ENCODE results near the gene AGAP2.
"Not testable (repeated sequence)": the region's sequence is repeated elsewhere in the genome, so short reads cannot be mapped to it uniquely, and the experiment has no call there.

Gene AGAP2

GRCh38 chr12:57722716-57723629 is 15.6 kb downstream of the AGAP2 start:
- no peak for DNase-seq (ENCODE audit: low spot score)

DNA sequence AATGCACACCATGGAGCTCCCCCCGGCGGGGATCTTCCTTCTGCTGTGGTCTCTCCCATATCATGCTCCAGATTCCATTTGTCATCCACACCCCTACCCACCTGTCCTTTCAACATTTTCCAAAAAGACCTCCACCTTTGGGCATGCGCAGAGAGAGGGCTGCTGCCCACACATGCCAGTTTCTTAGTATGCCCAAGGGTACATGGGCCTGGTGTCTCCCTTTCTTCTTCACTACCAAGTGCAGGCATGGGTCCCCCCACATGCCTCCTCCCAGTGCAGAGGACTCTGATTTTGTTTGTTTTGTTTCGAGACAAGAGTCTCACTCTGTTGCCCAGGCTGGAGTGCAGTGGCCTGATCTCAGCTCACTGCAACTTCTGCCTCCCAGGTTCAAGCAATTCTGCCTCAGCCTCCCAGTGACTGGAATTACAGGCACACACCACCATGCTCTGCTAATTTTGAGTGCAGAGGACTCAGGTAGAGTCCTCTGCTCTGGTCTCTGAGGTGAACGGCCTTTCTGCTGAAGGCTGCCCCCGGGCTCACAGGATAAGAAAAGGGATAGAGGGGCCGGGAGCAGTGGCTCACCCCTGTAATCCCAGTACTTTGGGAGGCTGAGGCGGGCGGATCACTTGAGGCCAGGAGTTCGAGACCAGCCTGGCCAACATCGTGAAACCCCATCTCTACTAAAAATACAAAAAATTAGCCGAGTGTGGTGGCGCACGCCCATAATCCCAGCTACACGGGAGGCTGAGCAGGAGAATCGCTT is 16.5 kb downstream of the AGAP2 start:
- DNase-seq (ENCODE audit: low spot score) = not testable (repeated sequence)

DNA sequence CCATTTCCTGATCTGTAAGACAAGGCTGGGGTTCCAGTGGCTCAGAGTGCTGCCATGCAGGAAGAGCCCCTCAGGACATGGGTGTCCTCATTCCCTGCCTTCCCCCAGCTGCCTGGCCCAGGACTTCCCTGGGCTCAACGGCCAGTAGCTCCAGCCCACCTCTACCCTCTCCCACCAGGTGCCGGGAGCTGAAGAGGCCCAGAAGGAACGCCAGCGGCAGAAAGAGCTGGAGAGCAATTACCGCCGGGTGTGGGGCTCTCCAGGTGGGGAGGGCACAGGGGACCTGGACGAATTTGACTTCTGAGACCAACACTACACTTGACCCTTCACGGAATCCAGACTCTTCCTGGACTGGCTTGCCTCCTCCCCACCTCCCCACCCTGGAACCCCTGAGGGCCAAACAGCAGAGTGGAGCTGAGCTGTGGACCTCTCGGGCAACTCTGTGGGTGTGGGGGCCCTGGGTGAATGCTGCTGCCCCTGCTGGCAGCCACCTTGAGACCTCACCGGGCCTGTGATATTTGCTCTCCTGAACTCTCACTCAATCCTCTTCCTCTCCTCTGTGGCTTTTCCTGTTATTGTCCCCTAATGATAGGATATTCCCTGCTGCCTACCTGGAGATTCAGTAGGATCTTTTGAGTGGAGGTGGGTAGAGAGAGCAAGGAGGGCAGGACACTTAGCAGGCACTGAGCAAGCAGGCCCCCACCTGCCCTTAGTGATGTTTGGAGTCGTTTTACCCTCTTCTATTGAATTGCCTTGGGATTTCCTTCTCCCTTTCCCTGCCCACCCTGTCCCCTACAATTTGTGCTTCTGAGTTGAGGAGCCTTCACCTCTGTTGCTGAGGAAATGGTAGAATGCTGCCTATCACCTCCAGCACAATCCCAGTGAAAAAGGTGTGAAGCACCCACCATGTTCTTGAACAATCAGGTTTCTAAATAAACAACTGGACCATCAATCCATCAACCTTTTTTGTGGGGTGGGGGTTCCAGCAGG is 17.6 kb downstream of the AGAP2 start:
- DNase-seq (ENCODE audit: low spot score) = no peak

DNA sequence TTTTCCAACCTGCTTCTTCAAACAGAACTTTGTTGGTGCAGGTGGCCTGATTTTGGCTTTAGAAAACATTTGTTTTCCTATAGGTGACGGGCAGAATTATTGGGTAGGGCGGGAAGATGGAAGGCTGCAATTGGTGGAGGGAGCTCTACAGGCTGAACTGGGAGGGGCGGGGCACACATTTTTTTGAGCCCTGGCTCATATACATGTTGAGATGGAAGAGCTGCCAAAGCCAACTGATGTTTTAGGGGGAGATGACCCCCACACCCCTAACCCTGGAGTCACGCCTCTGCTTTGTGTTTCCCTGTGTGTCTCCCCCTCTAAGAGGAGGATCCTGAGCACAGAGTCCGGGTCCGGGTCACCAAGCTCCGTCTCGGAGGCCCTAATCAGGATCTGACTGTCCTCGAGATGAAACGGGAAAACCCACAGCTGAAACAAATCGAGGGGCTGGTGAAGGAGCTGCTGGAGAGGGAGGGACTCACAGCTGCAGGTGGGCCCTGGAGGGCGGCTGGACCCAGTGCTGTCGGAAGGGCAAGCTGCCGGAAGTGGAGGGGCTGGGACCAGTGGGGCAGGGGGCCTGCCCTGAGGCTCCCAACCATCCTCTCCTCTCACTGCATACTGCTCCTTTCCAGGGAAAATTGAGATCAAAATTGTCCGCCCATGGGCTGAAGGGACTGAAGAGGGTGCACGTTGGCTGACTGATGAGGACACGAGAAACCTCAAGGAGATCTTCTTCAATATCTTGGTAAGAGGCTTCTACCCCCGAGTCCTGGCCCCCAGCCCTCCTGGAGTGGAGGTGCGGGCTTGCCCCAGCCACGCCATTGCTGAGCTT is 18.6 kb downstream of the AGAP2 start:
- DNase-seq (ENCODE audit: low spot score) = no peak

- DNase-seq (ENCODE audit: low spot score) = no peak
These were observed 19.7 kb downstream of the AGAP2 start for GRCh38 chr12:57718641-57719528.

- DNase-seq (ENCODE audit: low spot score) = no peak
These were observed 20.5 kb downstream of the AGAP2 start for GRCh38 chr12:57717846-57718640.

DNA sequence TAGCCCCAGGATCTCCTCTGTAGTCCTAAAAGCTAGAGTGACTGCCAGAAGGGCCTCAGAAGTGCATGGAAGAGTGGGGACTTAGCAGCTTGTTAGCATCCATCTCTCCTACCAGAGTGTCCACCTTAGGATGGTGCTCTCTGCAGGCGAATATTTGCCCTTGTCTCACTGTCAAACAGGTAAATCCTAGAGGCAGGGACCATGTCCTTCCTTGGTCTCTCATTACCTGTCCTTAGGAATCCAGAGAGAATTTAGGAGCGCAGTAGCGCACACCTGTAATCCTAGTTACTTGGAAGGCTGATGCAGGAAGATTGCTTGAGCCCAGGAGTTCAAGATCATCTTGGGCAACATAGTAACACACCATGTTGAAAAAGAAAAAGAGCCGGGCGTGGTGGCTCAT is 21.4 kb downstream of the AGAP2 start:
- DNase-seq (ENCODE audit: low spot score) = no peak

GRCh38 chr12:57716305-57716704 is 22.2 kb downstream of the AGAP2 start:
- DNase-seq (ENCODE audit: low spot score) = no peak

DNA sequence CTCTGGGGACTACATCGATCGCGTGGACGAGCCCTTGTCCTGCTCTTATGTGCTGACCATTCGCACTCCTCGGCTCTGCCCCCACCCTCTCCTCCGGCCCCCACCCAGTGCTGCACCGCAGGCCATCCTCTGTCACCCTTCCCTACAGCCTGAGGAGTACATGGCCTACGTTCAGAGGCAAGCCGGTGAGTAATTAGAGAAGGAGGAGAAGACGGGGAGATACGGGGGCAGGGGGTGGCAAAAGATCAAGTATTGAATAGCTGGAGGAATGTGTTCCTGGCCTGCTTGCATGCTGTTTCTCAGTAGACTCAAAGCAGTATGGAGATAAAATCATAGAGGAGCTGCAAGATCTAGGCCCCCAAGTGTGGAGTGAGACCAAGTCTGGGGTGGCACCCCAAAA is 22.8 kb downstream of the AGAP2 start:
- DNase-seq (ENCODE audit: low spot score) = no peak

DNA sequence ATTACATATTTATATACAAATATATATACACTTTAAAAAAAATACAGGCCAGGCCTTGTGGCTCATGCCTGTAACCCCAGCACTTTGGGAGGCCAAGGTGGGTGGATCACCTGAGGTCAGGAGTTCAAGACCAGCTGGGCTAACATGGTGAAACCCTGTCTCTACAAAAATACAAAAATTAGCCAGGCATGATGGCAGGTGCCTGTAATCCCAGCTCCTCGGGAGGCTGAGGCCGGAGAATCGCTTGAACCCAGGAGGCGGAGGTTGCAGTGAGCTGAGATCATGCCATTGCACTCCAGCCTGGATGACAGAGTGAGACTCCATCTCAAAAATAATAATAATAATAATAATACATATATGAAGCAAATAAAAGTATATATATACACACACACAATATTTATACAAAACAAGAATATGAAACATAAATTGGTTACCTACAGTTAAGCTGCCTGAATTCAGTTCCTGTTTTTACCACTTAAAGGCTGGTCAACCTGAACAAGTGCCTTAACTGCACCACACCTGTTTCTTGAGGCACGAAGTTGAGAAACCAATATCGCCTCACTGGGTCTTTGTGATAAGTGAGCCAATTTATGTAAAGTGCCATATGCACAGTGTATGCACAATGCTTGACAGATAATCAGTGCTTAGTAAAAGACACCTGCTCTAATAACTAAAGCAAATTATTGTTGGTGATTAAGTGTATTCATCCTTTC is 23.4 kb downstream of the AGAP2 start:
- not testable (repeated sequence) for DNase-seq (ENCODE audit: low spot score)

- DNase-seq (ENCODE audit: low spot score) = no peak
These were observed 25.3 kb downstream of the AGAP2 start for GRCh38 chr12:57713209-57713608.

DNA sequence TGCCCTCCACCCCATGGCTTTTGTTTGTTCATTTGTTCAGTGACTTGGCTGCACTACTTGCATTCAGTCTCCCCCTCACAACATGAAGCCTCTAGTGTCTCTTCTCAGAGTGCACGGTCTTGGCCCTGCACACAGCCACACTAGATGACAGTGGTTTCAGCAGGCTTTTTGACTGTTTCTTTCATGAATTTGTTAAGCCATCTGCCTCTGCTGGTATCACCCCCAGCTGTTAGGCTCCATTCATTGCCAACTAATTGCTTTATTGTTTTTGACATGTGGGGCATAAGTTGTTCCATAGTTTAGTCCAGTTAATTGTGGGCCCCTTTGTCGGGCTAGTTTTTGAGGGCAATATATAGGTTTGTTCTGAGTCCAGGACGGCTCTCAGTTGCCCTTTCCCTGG is 25.8 kb downstream of the AGAP2 start:
- no peak for DNase-seq (ENCODE audit: low spot score)

GRCh38 chr12:57708296-57708695 is 30.2 kb downstream of the AGAP2 start:
- no peak for DNase-seq (ENCODE audit: low spot score)

DNA sequence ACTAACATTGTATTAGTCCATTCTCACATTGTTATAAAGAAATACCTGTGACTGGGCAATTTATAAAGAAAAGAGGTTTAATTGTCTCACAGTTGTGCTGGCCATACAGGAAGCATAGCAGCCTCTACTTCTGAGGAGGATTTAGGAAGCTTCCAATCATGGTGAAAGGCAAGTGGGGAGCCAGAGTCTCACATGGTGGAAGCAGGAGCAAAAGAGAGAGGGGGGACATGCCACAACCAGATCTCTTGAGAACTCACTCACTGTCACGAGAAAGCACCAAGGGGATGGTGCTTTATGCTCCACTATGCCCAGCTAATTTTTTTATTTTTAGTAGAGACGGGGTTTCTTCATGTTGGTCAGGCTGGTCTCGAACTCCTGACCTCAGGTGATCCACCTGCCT is 31.3 kb downstream of the AGAP2 start:
- no peak for DNase-seq (ENCODE audit: low spot score)

- no peak for DNase-seq (ENCODE audit: low spot score)
These were observed 38.2 kb downstream of the AGAP2 start for GRCh38 chr12:57700317-57700716.

DNA sequence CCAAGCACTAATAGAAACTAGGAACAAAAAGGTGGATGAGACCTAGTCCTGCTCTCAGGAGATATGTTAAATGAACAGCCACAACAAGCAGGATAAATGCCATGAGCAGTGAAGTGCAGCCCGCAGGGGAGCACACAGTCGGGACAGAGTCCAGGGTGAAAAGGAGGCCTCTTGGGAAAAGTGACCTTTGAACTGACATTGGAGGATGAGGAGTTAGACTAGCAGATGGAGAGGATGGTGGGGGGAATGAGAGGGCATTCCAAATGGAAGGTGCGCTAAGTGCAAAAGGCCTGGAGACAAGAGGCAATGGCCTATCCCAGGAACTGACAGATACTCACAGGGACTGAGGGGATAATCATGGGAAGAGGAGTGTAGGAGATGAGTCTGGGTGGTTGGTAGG is 40.1 kb downstream of the AGAP2 start:
- DNase-seq (ENCODE audit: low spot score) = no peak

DNA sequence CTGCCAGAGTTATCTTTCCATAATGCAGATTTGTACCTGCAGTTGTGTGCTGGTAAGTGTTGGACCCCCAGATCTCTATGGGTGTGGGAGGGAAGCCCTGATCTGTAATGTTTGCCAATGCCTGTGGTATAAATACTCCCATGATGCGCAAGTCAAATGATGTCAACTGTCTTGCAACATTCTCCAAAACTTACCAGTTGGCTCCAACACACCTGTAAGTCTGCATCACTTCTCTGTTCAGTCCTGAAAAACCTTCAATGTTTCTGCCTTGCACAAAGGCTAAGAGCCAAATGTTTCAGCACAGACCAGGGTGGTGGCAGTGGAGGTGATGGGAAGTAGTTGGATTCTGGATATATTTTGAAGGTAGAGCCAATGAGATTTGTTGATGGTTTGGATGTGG is 41.5 kb downstream of the AGAP2 start:
- DNase-seq (ENCODE audit: low spot score) = no peak

GRCh38 chr12:57695770-57696432 is 42.6 kb downstream of the AGAP2 start:
- DNase-seq (ENCODE audit: low spot score) = no peak

Data from ecto neural progenitor cell (in vitro differentiated cells).